K562 (cell line): ENCODE results near the gene EGR2. TPM values are rescaled to one million over a fixed set of nuclear protein-coding genes. Genes with fewer than 3 reads are reported as not detected.
A peak's percentile ranks its signal among the peaks of the same experiment; 100 is the strongest.

Experiments used
- ATF3 ChIP-seq, 2 experiments: fragments of 450-650 bp in 1 of 2; sonication (generic) in 1 of 2; formaldehyde crosslinking in 1 of 2; IDR thresholded peaks in 1 of 2; conservative IDR thresholded peaks in 1 of 2; 2 replicates each; pipeline versions ENCODE4 v1.6.1 to v1.8.1; 2016 to 2023; ENCODE audit warnings: mild to moderate bottlenecking in 2 of 2, moderate library complexity in 2 of 2, inconsistent platforms in 1 of 2, missing genetic modification reagents in 1 of 2
- CREB1 ChIP-seq, 2 experiments: sonication (generic) in 1 of 2; formaldehyde crosslinking in 1 of 2; IDR thresholded peaks; 2 replicates each; pipeline versions ENCODE4 v1.6.1 to v1.8.0; 2012 to 2022; ENCODE audit warnings: inconsistent platforms in 1 of 2, mild to moderate bottlenecking in 1 of 2, missing genetic modification reagents in 1 of 2, moderate library complexity in 1 of 2
- CREB3L1 ChIP-seq: fragments of 450-650 bp; IDR thresholded peaks from 2 replicates; pipeline ENCODE4 v1.6.1; 2014; ENCODE audit warnings: low read depth, mild to moderate bottlenecking, moderate library complexity, borderline replicate concordance
- HMG20B ChIP-seq: fragments of 250-450 bp; sonication (Bioruptor Pico); IDR thresholded peaks from 2 replicates; pipeline ENCODE4 v1.5.0; 2021; ENCODE audit warnings: mild to moderate bottlenecking
- MYC ChIP-seq, 2 experiments: fragments of 250-450 bp in 1 of 2; sonication (Bioruptor Pico) in 1 of 2; IDR thresholded peaks; 2 replicates each; pipeline versions ENCODE4 v1.5.1 to v1.6.1; 2012 to 2021; ENCODE audit warnings: low read depth in 2 of 2, borderline replicate concordance in 1 of 2, improper control_type of control experiment in 1 of 2, low read length in 1 of 2, mild to moderate bottlenecking in 1 of 2, moderate library complexity in 1 of 2
- RHOXF2B ChIP-seq: fragments of 250-450 bp; sonication (Bioruptor Pico); conservative IDR thresholded peaks from 2 replicates; pipeline ENCODE4 v1.5.1; 2021
- ZNF232 ChIP-seq: sonication (generic); formaldehyde crosslinking; IDR thresholded peaks from 2 replicates; pipeline ENCODE4 v1.8.0; 2022; ENCODE audit warnings: mild to moderate bottlenecking, missing genetic modification reagents
- polyA plus RNA-seq, 8 experiments: library from polyadenylated mRNA; depleted of rRNA in 4 of 8; stranded (reverse) in 5 of 8; unstranded in 3 of 8; fragments of >200 nt; fragmentation: Nextera tagmentation in 2 of 8; fragmentation: Illumina TruSeq in 1 of 8; extraction: Ambion mirVana in 2 of 8; extraction: Trizol in 1 of 8; gene quantifications; 2 replicates each; pipeline versions ENCODE4 v1.2.1 to v1.2.3, GENCODE V29; 2011 to 2014; ENCODE audit warnings: inconsistent platforms in 1 of 8, missing spikeins in 1 of 8
- total RNA-seq, 7 experiments: library from RNA; depleted of rRNA in 6 of 7; stranded (reverse); fragments of >200 nt in 6 of 7; fragmentation: Illumina TruSeq in 2 of 7; extraction: Trizol in 2 of 7; gene quantifications; 2 replicates each; pipeline versions ENCODE4 v1.2.1 to v1.2.3, GENCODE V29; 2011 to 2021; ENCODE audit warnings: low replicate concordance in 1 of 7
- TF ChIP-seq, protein P1 (sequence below), 2 experiments: fragments of 450-650 bp; formaldehyde crosslinking in 1 of 2; IDR thresholded peaks; 2 replicates each; pipeline versions ENCODE4 v1.4.0 to v1.6.1; 2014 to 2020; ENCODE audit warnings: mild to moderate bottlenecking in 2 of 2, borderline replicate concordance in 1 of 2, low read depth in 1 of 2

The EGR2 gene
- total and polyA plus RNA-seq, 9 of the 15 experiments (the other 6 are each of a cell fraction or from before 2014, with no cell fraction given), result 0.08 to 0.18 (median 0.12) TPM; not detected in 4

DNA sequence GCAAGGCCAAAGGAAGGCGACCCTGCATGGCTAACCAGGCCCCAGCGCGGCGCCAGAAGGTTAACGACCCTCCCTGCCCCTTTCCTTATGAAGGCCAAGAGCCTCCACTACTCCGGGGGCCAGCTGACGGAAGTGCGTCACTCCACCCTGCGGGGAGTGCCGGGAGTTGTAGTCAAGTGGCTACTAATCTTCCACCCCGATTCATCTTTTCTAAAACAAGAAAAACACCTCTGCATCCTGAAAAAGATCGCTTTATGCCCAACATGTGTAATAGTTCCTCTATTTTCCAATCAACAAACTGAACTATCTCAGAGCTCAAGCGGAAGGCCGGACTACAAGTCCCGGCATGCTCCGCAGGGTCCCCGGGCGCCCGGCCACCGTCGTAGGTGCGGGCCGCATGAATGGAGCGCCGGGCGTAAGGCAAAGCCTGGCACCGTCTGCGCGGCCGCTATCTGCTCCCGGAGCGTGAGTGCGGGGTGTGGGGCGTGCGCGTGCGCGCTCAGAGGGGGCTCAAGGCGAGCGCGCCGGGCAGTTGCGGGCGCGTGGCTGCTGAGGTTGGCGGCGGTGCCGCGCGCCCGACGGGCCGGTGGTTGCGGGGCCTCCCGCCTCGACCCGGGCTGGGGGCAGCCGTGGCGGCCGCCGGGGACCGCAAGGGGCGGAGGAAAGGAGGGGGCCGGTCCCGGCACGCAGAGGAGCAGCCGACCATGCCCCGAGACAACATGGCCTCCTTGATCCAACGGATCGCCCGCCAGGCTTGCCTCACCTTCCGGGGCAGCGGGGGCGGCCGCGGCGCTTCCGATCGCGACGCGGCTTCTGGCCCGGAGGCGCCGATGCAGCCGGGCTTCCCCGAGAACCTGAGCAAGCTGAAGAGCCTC, 11.6 kb downstream of the EGR2 start, which contains the start of gene ADO (continued):
- TF ChIP-seq, protein P1, sequence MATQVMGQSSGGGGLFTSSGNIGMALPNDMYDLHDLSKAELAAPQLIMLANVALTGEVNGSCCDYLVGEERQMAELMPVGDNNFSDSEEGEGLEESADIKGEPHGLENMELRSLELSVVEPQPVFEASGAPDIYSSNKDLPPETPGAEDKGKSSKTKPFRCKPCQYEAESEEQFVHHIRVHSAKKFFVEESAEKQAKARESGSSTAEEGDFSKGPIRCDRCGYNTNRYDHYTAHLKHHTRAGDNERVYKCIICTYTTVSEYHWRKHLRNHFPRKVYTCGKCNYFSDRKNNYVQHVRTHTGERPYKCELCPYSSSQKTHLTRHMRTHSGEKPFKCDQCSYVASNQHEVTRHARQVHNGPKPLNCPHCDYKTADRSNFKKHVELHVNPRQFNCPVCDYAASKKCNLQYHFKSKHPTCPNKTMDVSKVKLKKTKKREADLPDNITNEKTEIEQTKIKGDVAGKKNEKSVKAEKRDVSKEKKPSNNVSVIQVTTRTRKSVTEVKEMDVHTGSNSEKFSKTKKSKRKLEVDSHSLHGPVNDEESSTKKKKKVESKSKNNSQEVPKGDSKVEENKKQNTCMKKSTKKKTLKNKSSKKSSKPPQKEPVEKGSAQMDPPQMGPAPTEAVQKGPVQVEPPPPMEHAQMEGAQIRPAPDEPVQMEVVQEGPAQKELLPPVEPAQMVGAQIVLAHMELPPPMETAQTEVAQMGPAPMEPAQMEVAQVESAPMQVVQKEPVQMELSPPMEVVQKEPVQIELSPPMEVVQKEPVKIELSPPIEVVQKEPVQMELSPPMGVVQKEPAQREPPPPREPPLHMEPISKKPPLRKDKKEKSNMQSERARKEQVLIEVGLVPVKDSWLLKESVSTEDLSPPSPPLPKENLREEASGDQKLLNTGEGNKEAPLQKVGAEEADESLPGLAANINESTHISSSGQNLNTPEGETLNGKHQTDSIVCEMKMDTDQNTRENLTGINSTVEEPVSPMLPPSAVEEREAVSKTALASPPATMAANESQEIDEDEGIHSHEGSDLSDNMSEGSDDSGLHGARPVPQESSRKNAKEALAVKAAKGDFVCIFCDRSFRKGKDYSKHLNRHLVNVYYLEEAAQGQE (IDR thresholded peaks at IDR 0.05; ENCODE audit: borderline replicate concordance), result no peak
- TF ChIP-seq, protein P1 (CRISPR knock-in tag; IDR thresholded peaks at IDR 0.05; ENCODE audit: low read depth), result peak; percentile 65
- peak; percentile 93; the same call in 1 of the 2 replicates for TF ChIP-seq CREB3L1
- peak; percentile 27; the same call in 1 of the 2 replicates for TF ChIP-seq ATF3 (IDR thresholded peaks at IDR 0.05)
- TF ChIP-seq ATF3 (CRISPR knock-in tag; conservative IDR thresholded peaks at IDR 0.05), result no peak
- peak; percentile 92 for TF ChIP-seq CREB1 (IDR thresholded peaks at IDR 0.05)
- peak; percentile 92 for TF ChIP-seq CREB1 (CRISPR knock-in tag; IDR thresholded peaks at IDR 0.05)
- TF ChIP-seq RHOXF2B (CRISPR knock-in tag), result no peak
- 0 out of 2 replicates have a peak, but pooled peaks have one; percentile 71 for TF ChIP-seq HMG20B
- TF ChIP-seq ZNF232 (CRISPR knock-in tag), result peak; percentile 34; the same call in 1 of the 2 replicates
- TF ChIP-seq MYC (IDR thresholded peaks at IDR 0.05; ENCODE audit: low read depth, low read length), result peak; percentile 72
- no peak for TF ChIP-seq MYC (CRISPR knock-in tag; IDR thresholded peaks at IDR 0.05; ENCODE audit: borderline replicate concordance, low read depth)
